A549 (cell line): Measurements from ENCODE around the gene LLPH. TPM values are rescaled to one million over a fixed set of nuclear protein-coding genes. Genes with fewer than 3 reads are reported as not detected.

Source experiments
- ATAC-seq, 2 experiments: fragments of 200-7000 bp in 1 of 2; fragments of >200 bp in 1 of 2; cut with Nextera tagmentation in 1 of 2; cut with Tn5 transposase in 1 of 2; 3 replicates each; pipeline versions ENCODE4 v1.8.0 to v1.9.1; 2018 to 2020; ENCODE audit warnings: mild to moderate bottlenecking in 1 of 2, moderate library complexity in 1 of 2
- CTCF ChIA-PET: fragments of 300-600 bp; sonication (Branson Sonifier 250); formaldehyde crosslinking; extraction: SDS; loops from one replicate; lab custom pipeline; 2021; ENCODE audit warnings: antibody characterized with exemption, inconsistent platforms; lab: Yijun Ruan, JAX
- POLR2A ChIA-PET: fragments of 350-600 bp; formaldehyde crosslinking; extraction: SDS; loops from one replicate; lab custom pipeline; 2021; ENCODE audit warnings: antibody characterized with exemption, inconsistent platforms; lab: Yijun Ruan, JAX
- DNase-seq, 2 experiments: peaks; one replicate each; pipeline versions ENCODE4 v3.0.0 to v3.0.0-alpha.2; 2011 to 2016; ENCODE audit warnings: low read depth in 1 of 2, low spot score in 1 of 2
- FAIRE-seq: peaks from 2 replicates; lab custom pipeline; 2011; peaks lifted over from hg19 to GRCh38; lab: Jason Lieb, UNC
- H3K27ac ChIP-seq, 2 experiments: fragments of >200 bp; sonication (Bioruptor Twin); formaldehyde crosslinking; 3 replicates each; pipeline ENCODE4 v1.5.1; 2016 to 2017
- H3K4me1 ChIP-seq: fragments of >200 bp; sonication (Bioruptor Twin); formaldehyde crosslinking; 3 replicates; pipeline ENCODE4 v1.6.1; 2016
- H3K4me2 ChIP-seq: fragments of >200 bp; sonication (Bioruptor Twin); formaldehyde crosslinking; 3 replicates; pipeline ENCODE4 v1.6.1; 2016
- H3K4me3 ChIP-seq: fragments of >200 bp; sonication (Bioruptor Twin); formaldehyde crosslinking; 3 replicates; pipeline ENCODE4 v1.5.1; 2016
- H3K9me3 ChIP-seq: fragments of >200 bp; sonication (Bioruptor Twin); formaldehyde crosslinking; 3 replicates; pipeline ENCODE4 v1.6.1; 2016
- ATOH8 ChIP-seq: fragments of 250-450 bp; sonication (Bioruptor Pico); IDR thresholded peaks from 2 replicates; pipeline ENCODE4 v1.5.0; 2020; ENCODE audit warnings: low read depth, mild to moderate bottlenecking, moderate library complexity
- BCL3 ChIP-seq: fragments of >200 bp; sonication (Bioruptor Twin); formaldehyde crosslinking; IDR thresholded peaks from 3 replicates; pipeline ENCODE4 v1.6.1; 2016
- BHLHE40 ChIP-seq: IDR thresholded peaks from 2 replicates; pipeline ENCODE4 v1.6.1; 2012; ENCODE audit warnings: low read depth, low read length, inconsistent platforms
- CEBPB ChIP-seq, 2 experiments: fragments of >200 bp in 1 of 2; sonication (Bioruptor Twin) in 1 of 2; formaldehyde crosslinking in 1 of 2; IDR thresholded peaks; 2 replicates each; pipeline ENCODE4 v1.6.1; 2012 to 2016
- CHD2 ChIP-seq: fragments of 150-350 bp; IDR thresholded peaks from 2 replicates; pipeline ENCODE4 v1.6.1; 2014; ENCODE audit warnings: low read length; ENCODE audit not compliant: partially characterized antibody
- E2F6 ChIP-seq: IDR thresholded peaks from 2 replicates; pipeline ENCODE4 v1.6.1; 2012; ENCODE audit warnings: low read depth, borderline replicate concordance
- FOSL2 ChIP-seq, 2 experiments: fragments of 450-650 bp in 1 of 2; fragments of >200 bp in 1 of 2; sonication (Bioruptor Twin) in 1 of 2; formaldehyde crosslinking; IDR thresholded peaks; 2 replicates each; pipeline versions ENCODE4 v1.5.0 to v1.6.1; 2016 to 2020; ENCODE audit warnings: mild to moderate bottlenecking in 1 of 2, moderate library complexity in 1 of 2
- FOXS1 ChIP-seq: fragments of 250-450 bp; sonication (Bioruptor Pico); IDR thresholded peaks from 2 replicates; pipeline ENCODE4 v1.5.0; 2020; ENCODE audit warnings: mild to moderate bottlenecking, moderate library complexity
- GATA3 ChIP-seq: IDR thresholded peaks from 2 replicates; pipeline ENCODE4 v1.6.1; 2012; ENCODE audit warnings: borderline replicate concordance
- HDAC2 ChIP-seq: fragments of 200-600 bp; sonication (generic); IDR thresholded peaks from 2 replicates; pipeline ENCODE4 v1.6.1; 2016
- HOXB5 ChIP-seq: fragments of 250-450 bp; sonication (Bioruptor Pico); IDR thresholded peaks from 2 replicates; pipeline ENCODE4 v1.5.0; 2020; ENCODE audit warnings: mild to moderate bottlenecking, moderate library complexity
- JUN ChIP-seq, 2 experiments: fragments of >200 bp; sonication (Bioruptor Twin); formaldehyde crosslinking; IDR thresholded peaks; 2 replicates in 1 of 2; 3 replicates in 1 of 2; pipeline ENCODE4 v1.6.1; 2016 to 2017
- KDM5A ChIP-seq: fragments of 200-600 bp; sonication (generic); IDR thresholded peaks from 2 replicates; pipeline ENCODE4 v1.6.1; 2016; ENCODE audit warnings: antibody characterized with exemption, mild to moderate bottlenecking
- MAX ChIP-seq: IDR thresholded peaks from 2 replicates; pipeline ENCODE4 v1.6.1; 2012
- MYC ChIP-seq: IDR thresholded peaks from 2 replicates; pipeline ENCODE4 v1.6.1; 2012; ENCODE audit warnings: mild to moderate bottlenecking, inconsistent platforms, low read length, improper control_type of control experiment, borderline replicate concordance
- NR3C1 ChIP-seq: fragments of >200 bp; sonication (Bioruptor Twin); formaldehyde crosslinking; IDR thresholded peaks from 3 replicates; pipeline ENCODE4 v1.6.1; 2017
- PHF8 ChIP-seq: fragments of 200-600 bp; sonication (generic); IDR thresholded peaks from 2 replicates; pipeline ENCODE4 v1.6.1; 2016; ENCODE audit warnings: low read depth, mild to moderate bottlenecking, antibody characterized with exemption, moderate library complexity, borderline replicate concordance
- POLR2A ChIP-seq: IDR thresholded peaks from 2 replicates; pipeline ENCODE4 v1.6.1; 2012; ENCODE audit warnings: mild to moderate bottlenecking, low read length
- TP53 ChIP-seq: fragments of 250-450 bp; sonication (Bioruptor Pico); IDR thresholded peaks from 2 replicates; pipeline ENCODE4 v1.5.0; 2021; ENCODE audit warnings: mild to moderate bottlenecking, moderate library complexity
- ZC3H11A ChIP-seq: fragments of 450-650 bp; IDR thresholded peaks from 2 replicates; pipeline ENCODE4 v1.6.1; 2014; ENCODE audit warnings: antibody characterized with exemption, mild to moderate bottlenecking
- WGBS: methylation state at CpG from one replicate; pipeline ENCODE4 v1.1.6; 2017; ENCODE audit errors: missing lambda C conversion rate; 5-methylcytosine and 5-hydroxymethylcytosine counted together
- polyA minus RNA-seq: library from RNA; depleted of rRNA, polyadenylated mRNA; stranded (reverse); fragments of >200 nt; gene quantifications from 2 replicates; pipeline ENCODE4 v1.2.3, GENCODE V29; 2011; rRNA and poly(A)+ RNA removed
- polyA plus RNA-seq, 4 experiments: library from polyadenylated mRNA; depleted of rRNA in 3 of 4; stranded (reverse); fragments of >200 nt; fragmentation: RNase III in 1 of 4; extraction: RNeasy Plus Mini Kit Qiagen cat#74134 plus additional on column Dnase treatment in 1 of 4; gene quantifications; 2 replicates in 3 of 4; 3 replicates in 1 of 4; pipeline ENCODE4 v1.2.3, GENCODE V29; 2011 to 2017
- TF ChIP-seq, protein P1 (sequence below): IDR thresholded peaks from 2 replicates; pipeline ENCODE4 v1.6.1; 2012

Gene LLPH
- 31.6 and 54.5 TPM in 2 replicates for polyA plus RNA-seq (2011; rRNA removed)
- polyA plus RNA-seq (2012; cell fraction: cytosol; rRNA removed) = 8.0 and 9.2 TPM in 2 replicates
- 1.1 and 1.8 TPM in 2 replicates for polyA plus RNA-seq (2012; cell fraction: nucleus; rRNA removed)
- 32.4 to 35.3 TPM (median 32.5 TPM) in 3 replicates for polyA plus RNA-seq (2017; fragmentation: RNase III; extraction: RNeasy Plus Mini Kit Qiagen cat#74134 plus additional on column Dnase treatment)
- polyA minus RNA-seq = 2.4 and 3.0 TPM in 2 replicates

DNA sequence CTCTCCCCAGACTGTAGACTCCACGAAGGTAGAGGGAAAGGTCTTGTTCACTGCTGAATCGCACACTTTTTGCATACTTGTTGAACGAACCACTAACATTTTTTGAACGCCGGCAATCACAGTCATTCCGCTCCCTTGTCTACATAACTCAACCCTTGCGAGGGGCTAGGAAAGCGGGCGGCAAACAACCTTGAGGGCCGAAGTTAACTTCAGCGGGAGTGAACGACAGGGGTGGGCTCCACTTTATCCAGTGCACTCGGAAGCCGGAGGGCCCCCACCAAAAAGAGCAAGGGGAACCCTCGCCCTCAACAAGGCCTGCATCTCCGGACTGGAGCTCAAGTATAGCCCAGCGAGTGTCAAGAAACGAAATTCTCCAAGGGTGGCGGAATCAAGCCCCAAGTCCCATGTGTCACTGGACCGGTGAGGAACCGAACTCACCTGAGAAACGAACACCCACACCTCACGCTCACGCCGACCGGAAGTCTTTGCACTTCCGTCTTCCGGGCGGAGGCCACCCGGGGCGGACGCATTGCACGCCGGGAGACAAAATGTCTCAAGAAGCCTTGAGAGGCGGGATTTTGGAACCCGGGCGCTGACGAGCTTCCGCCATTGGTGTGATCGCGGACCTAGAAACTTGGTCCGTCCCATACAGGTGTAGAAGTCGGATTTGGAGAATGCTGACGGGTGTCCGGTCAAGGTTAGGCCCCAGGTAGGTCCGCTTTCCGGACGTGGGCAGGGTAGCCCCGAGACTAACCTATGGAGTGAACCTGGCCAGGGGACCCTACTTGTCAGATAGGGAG lies at the start of gene LLPH:
TSS of gene LLPH (minus strand) at position 484 of the 800 bp plus-strand sequence. CDS start 1,644 bp downstream, outside the sequence.
- Histone ChIP-seq H3K4me2 (peak within 1 kb of the TSS; percentile 87), H3K4me3 (peak within 1 kb of the TSS; percentile 82), H3K4me1 (peaks cover 22% of the 10 kb centered on the region; the same call in 2 of the 3 replicates), H3K9me3 (no peaks in the 10 kb centered on the region), H3K27ac (peak within 1 kb of the TSS; percentile 72 to 89)
- TF ChIP-seq FOSL2 (IDR thresholded peaks at IDR 0.05) = no peak
- TF ChIP-seq FOSL2 (CRISPR knock-in tag; IDR thresholded peaks at IDR 0.05) = no peak
- peak; percentile 89 for TF ChIP-seq POLR2A
- TF ChIP-seq MAX = peak; percentile 90
- TF ChIP-seq BHLHE40 = no peak
- no peak for TF ChIP-seq HOXB5 (CRISPR knock-in tag)
- TF ChIP-seq PHF8 = peak; percentile 97
- TF ChIP-seq FOXS1 (CRISPR knock-in tag) = no peak
- no peak for TF ChIP-seq TP53
- no peak for TF ChIP-seq CHD2
- peak; percentile 26; the same call in 1 of the 2 replicates for TF ChIP-seq MYC
- TF ChIP-seq ZC3H11A = no peak
- TF ChIP-seq GATA3 = 0 out of 2 replicates have a peak, but pooled peaks have one; percentile 34
- 0 out of 2 replicates have a peak, but pooled peaks have one; percentile 10 for TF ChIP-seq HDAC2
- TF ChIP-seq ATOH8 (CRISPR knock-in tag) = no peak
- TF ChIP-seq E2F6 = 0 out of 2 replicates have a peak, but pooled peaks have one; percentile 53
- TF ChIP-seq, protein P1, sequence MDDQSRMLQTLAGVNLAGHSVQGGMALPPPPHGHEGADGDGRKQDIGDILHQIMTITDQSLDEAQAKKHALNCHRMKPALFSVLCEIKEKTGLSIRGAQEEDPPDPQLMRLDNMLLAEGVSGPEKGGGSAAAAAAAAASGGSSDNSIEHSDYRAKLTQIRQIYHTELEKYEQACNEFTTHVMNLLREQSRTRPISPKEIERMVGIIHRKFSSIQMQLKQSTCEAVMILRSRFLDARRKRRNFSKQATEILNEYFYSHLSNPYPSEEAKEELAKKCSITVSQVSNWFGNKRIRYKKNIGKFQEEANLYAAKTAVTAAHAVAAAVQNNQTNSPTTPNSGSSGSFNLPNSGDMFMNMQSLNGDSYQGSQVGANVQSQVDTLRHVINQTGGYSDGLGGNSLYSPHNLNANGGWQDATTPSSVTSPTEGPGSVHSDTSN = no peak
- peak; percentile 88; the same call in 2 of the 3 replicates for TF ChIP-seq BCL3
- peak in 1 of 2 experiments; percentile 39; a peak in 1 of 4 replicates for TF ChIP-seq CEBPB (IDR thresholded peaks at IDR 0.05)
- no peak for TF ChIP-seq NR3C1
- TF ChIP-seq JUN (IDR thresholded peaks at IDR 0.05) = peak in 1 of 2 experiments; percentile 81; a peak in 2 of 5 replicates
- peak; percentile 53; the same call in 1 of the 2 replicates for TF ChIP-seq KDM5A
- ATAC-seq = peak; percentile 97 to 99
- ChIA-PET CTCF (interaction anchor here (0.6 to 1.8 kb wide), 8 partner anchors 11 to 195 kb away, joined by 3 to 8 read pairs (median 4); partner anchors contain the start of gene TMBIM4), POLR2A (interaction anchor here (0.6 to 1.7 kb wide), 12 partner anchors 9 to 523 kb away, joined by 3 to 30 read pairs (median 4); partner anchors contain the start of genes HELB and TMBIM4)
- DNase-seq = peak; percentile 92 to 94
- peak; percentile 82 for FAIRE-seq
- 2% methylated on average over 46 of the region's 49 CpGs for WGBS
